Glomerular visceral epithelial cell (primary cell): Measurements from ENCODE around the gene YY1.
"Not testable (repeated sequence)": the region's sequence is repeated elsewhere in the genome, so short reads cannot be mapped to it uniquely, and the experiment has no call there.

Experiments used
- DNase-seq: peaks from one replicate; pipeline ENCODE4 v3.0.0-alpha.2; 2016; ENCODE audit errors: extremely low spot score

Gene YY1

GRCh38 chr14:100283984-100284881, 45.3 kb downstream of the YY1 start:
- no peak for DNase-seq

DNA sequence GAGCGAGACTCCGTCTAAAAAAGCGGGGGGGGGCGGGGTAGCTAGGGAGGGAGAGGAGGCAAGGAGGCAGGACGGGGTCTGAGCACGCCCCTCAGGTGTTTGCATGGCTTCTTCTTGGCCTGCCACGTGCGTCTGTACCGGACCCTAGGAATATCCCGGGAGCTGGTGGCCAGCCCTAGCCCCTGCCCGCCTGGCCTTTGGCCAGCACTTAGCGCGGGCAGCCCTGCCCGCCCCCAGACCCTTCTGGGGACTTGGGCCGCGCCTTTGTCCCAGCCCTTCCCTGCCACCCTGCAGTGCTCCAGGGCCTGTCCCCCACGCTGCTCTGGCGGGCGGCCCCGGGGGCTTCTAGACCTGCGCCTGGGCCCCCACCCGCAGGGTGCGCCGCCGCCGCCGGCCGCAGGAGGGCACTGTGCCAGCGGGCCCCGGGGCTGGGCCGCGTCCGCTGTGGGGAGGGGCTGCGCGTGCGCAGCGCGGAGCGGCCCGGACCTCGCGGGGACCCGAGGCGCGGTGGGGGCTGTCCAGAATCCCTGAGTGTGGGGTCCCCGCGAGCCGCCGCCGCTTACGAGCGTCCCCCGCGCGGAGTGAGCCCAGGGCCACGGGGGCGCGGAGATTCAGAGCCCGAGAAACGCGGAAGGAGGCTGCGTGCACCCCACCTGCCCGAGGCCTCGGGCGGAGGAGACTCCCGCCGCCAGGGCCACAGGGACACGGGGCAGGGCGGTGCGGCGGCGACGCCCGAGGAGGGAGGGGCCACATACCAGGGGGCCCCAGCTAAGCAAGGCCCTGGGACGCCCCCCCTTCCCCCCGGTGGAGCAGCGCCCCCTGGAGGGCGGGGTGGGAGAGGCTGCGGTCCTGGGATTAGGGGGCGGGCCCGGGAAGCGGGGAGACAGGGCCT, 46.3 kb downstream of the YY1 start:
- peak; percentile 73 for DNase-seq

DNA sequence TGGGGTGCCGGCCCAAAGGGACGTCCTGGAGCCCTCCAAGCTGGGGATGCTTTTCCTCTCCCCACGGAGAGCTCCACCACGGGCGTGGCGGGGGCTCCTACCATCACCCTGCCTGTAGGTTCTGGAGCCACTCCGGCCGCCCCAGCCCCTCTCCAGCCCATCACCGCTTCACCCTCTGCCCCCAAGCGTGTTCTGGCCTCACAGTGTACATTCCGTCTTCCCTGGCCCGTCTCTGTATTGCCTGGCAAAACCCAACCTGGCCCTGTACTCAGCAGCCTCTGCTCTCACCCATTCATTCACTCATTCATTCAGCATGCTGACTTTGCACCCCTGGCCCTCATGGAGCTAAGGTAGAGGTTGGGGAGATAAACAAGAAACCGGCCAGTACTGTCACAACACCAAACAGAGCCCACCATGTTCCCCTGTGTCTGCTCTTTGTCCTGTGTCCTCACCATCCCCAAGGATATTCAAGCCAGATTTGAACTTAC, 47.0 kb downstream of the YY1 start:
- DNase-seq, result no peak

GRCh38 chr14:100286484-100287191, 47.7 kb downstream of the YY1 start:
- no peak for DNase-seq

- no peak for DNase-seq
Observed at GRCh38 chr14:100287202-100287997, 48.5 kb downstream of the YY1 start.

DNA sequence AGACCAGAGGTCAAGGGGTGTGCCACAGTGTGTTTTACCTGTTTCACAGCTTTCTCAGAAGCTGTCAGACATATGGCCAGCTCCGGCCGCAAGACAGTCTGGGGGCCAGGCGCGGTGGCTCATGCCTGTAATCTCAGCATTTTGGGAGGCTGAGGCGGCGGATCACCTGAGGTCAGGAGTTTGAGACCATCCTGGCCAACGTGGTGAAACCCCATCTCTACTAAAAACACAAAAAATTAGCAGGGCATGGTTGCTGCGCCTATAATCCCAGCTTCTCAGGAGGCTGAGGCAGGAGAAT, 49.0 kb downstream of the YY1 start:
- DNase-seq, result not testable (repeated sequence)

DNA sequence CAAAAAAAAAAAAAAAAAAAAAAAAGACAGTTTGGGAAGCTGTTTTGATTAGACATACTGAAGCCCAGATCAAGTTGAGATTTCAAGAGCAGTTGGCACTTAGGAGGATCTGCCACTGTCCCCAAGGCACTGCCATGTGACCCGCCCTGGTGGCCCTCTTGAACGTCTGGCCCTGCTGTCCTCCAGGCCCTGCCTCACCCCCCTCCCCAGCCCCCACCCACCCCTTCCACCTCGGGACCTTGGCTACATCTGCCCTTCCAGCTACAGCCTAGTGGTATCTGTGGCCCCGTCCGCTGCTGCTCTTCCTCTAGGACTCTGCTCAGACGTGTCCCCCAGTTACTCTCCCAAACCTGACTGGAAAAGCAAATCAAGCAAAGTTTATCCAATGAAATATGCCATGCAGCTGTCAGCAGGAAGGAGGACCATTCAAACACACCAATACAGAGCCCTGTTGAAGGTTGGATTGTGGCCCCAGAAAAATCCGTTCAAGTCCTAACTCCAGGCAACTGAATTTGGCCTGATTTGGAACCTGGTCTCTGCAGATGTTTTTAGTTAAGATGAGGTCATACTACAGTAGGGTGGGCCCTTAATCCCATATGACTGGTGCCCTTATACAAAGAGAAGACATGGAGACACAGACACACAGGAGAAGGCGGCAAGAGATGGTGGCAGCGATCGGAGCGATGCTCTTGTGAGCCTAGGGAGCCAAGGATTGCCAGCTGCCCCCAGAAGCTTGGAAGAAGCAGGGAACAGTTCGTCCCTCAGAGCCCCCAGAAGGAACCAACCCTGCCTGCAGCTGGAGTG, 49.6 kb downstream of the YY1 start:
- DNase-seq, result no peak

DNA sequence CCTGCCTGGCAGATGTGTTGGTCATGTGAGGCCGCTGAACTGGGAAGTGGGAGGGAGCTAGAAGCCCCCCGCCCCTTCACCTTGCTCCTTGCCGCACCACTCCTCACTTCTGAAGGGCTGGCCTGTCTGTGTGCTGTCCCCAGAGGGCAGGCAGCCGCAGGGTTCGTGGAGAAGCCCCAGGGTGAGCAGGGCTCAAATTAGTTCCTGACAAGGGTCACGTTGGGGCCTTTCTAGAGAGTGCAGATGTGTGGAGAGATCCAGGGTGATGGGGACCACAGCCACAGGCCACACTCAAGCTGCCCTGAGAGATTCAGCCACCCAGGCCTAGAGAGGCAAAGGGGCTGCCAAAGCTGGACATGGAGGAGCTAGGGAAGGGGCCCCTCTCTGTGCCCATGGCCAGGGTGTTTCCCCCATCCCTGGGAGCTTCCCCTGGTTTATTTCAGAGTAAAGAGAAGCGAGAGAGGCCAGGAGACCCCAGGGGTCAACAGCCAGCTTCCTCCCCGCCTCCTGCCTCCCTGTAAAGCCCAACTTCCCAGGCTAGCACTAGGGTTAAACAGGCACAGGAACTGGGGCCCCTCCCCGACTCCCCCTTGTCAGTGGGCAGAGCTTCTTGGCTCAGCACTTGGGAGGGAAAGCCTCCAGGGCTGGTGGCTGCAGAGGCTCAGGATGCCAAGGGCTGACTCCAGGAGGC, 51.1 kb downstream of the YY1 start:
- DNase-seq, result no peak

GRCh38 chr14:100290607-100291304, 51.8 kb downstream of the YY1 start:
- no peak for DNase-seq

DNA sequence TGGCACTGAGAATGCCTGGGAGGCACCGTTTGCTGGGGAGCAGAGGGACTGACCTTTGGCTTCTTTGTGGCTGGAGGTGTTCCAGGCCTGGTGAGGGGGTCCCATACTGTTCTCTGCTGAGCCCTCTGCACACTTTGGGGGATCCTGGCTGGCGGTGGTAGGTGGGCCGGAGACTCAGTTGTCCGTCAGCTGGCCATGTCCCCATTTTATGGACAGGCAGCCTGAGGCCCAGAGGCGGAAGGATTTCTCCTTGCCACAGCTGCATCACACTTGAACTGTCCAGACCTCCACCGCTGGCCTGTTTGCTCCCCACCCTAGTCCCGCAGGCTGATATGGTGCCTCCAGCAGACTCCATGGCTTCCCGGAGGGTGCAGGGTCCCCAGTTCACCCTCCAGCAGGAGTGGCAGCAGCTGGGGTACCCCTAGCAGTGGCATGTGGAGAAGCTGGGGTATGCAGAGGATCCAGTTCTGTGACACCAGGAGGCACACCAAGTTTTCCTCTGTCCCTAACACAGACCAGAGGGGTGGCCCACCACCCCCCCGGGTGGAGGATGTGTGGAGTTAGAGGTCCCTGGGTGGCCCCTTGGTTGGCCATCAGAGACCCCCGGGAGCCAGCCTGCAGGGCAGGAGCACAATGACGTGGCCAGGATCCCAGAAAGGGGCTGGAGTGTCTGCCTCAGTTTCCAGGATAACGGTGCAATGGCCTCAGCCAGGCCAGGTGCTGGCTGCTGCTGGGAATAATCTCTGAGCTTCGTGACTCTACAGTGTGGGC, 52.5 kb downstream of the YY1 start:
- DNase-seq, result no peak

DNA sequence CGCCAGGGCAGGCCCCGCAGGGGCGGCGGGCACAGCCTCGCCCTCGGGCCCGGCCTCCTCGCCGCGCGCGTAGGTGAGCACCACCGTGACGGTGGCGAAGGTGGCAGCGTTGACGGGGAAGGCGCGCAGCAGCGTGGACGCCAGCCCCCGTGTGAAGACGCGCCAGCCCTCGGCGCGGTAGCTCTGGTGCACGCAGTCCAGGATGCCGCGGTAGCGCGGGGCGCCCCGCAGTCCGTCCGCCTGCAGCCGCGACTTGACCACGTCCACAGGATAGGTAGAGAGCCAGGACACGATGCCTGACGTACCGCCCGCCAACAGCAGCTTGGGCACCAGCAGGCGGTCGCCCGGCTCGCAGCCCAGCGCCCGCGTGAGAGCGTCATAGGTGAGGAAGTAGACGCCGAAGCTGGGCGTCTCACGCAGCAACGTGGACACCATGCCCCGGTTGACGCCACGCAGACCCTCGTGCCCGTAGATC, 53.4 kb downstream of the YY1 start:
- no peak for DNase-seq

DNA sequence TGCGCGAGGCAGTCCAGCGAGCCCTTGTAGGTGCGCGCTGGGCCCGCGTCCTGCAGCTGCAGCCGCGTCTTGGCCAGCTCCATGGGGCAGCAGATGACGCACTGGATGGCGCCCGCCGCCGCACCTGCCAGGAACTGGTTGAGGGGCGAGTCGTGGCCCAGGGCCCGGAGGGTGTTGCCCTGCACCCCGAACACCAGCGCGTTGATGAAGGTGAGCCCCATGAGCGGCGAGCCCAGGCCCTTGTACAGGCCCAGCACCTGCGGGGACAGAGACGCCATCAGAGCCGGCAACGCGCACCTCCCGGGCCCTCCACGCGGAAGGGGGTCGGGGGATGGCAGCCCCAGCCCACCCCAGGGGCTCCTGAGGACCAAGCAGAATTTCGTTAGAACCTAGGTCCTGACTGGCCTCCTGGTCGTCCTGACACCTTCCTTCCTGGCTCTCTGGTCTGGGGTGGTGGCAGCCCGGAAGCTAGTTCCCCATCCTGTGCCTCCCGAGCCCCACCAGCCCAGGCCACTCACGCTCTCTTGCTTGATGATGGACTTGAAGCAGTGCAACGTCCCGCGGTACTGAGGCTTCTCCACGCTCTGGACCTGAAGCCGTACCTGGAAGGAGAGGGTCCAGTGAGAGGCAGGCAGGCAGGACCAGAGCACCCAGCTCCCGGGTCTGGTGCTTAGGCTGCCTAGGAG, 54.0 kb downstream of the YY1 start:
- DNase-seq, result no peak

DNA sequence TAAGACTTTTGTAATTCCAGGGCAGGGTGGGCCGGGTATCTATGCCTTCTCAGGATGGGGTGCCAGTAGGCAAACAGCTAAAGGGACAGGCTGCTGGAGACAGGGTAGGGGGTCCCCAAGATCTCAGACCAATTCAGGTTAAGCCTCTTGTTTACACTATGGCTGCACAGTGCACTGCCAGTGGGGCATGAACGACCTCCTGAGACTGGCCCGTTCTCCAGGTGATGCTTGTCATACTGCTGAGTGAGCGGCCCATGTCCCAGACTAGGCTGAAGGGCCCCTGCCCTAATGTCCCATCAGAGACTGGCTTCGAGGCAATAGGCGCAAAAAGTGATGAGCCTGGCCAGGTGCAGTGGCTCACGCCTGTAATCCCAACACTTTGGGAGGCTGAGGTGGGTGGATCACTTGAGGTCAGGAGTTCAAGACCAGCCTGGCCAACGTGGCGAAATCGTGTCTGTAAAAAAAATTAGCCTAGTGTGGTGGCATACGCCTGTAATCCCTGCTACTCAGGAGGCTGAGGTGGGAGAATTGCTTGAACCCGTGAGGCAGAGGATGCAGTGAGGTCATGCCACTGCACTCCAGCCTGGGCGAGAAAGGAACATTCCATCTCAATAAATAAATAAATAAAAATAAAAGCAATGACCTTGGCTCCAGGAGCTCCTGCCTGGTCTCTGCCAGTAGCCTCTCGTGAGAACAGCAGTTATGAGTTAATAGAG, 54.7 kb downstream of the YY1 start:
- no peak for DNase-seq

DNA sequence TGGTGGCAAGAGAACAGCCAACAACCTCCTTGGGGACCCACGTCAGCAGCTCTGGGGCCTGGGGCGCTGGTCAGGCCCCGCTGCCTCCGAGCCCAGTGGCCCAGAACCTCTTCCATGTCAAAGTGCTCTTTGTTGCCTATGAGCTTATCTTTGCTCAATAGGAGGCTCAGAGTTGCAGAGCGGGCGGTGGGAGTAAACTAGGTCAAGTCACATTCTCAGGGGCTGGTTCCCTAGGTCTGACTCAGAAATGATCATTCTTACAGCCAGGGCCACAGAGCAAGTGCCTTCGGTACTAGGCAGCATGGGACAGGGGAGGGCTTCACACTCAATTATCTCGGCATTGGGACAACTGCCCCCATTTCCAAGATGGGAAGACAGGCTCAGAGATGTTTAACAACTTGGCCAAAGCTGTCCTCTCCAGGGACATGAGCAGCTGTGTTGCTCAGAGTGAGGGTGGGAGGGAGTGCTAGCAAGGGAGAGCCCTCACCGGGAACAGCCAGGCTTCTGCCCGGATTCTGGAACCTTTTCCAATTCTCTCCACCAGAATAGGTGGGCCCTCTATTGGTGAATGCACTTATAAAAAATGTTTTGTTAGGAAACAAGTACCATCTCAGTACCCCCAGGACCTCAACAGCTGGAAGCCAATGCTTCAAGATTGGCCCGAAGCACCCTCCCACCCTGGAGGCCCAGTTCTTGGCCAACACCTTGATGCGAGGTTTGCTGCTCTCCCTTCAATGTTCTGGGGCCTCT, 55.4 kb downstream of the YY1 start:
- DNase-seq, result peak; percentile 41

GRCh38 chr14:100294963-100295330, 56.0 kb downstream of the YY1 start:
- no peak for DNase-seq

DNA sequence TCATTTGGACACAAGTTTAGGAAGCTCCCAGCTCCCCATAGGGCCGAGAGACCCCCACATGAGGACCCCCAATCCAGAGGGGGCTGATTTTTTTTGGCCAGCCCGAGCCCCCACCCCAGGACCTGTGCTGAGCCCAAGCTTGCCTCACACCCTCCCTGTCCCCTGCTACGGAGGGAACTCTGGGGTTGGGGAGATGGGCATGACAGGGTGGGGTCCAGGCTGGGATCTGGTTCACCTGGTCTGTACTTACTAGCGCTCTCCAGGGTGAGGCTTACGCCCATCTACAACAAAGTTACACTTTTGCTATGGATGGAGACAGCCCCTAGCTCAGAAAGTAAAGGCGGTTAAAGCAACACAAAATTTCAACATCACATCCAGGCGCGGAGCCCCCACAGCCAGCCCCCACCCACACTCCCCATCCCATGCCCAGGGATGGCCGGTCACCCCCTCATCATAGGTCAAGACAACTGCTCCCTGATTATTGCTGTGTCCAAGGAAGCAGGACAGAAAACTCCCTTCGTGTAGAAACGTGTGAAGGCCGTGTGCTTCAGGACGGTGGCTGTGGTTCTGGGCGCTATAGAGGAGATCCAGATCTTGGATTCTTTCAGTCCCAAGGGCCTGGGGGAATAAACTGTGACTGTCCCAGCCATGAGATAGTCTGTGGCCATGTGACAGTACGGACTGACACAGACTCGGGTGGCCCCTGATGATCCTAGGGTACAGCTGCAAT, 56.6 kb downstream of the YY1 start:
- DNase-seq, result no peak
